BJ (cell line): ENCODE results near the gene CRKL. TPM values are rescaled to one million over a fixed set of nuclear protein-coding genes. Genes with fewer than 3 reads are reported as not detected.

Source experiments
- CTCF ChIA-PET: fragments of 350-600 bp; formaldehyde crosslinking; extraction: SDS; loops from one replicate; lab custom pipeline; 2021; ENCODE audit warnings: antibody characterized with exemption, inconsistent platforms; lab: Yijun Ruan, JAX
- POLR2A ChIA-PET: fragments of 300-600 bp; sonication (Branson Sonifier 250); formaldehyde crosslinking; extraction: SDS; loops from one replicate; lab custom pipeline; 2021; ENCODE audit warnings: antibody characterized with exemption; lab: Charles Lee
- DNase-seq: peaks from one replicate; pipeline ENCODE4 v3.0.0-alpha.2; 2011; ENCODE audit warnings: low read depth
- H3K27me3 ChIP-seq: 2 replicates; pipeline ENCODE4 v1.6.0; 2011; ENCODE audit warnings: low read length; ENCODE audit not compliant: control insufficient read depth, insufficient read depth
- H3K36me3 ChIP-seq: 2 replicates; pipeline ENCODE4 v1.5.1; 2011; ENCODE audit warnings: low read length; ENCODE audit not compliant: control insufficient read depth, insufficient read depth
- H3K4me3 ChIP-seq: 2 replicates; pipeline ENCODE4 v1.5.1; 2011; ENCODE audit warnings: low read depth, mild to moderate bottlenecking, control low read depth, low read length
- CTCF ChIP-seq: IDR thresholded peaks from 2 replicates; pipeline ENCODE4 v1.5.1; 2011; ENCODE audit warnings: low read depth, mild to moderate bottlenecking, control low read depth, inconsistent platforms, low read length, moderate library complexity; ENCODE audit not compliant: insufficient read depth
- polyA plus RNA-seq: library from polyadenylated mRNA; depleted of rRNA; stranded (reverse); fragments of >200 nt; gene quantifications from 2 replicates; pipeline ENCODE4 v1.2.3, GENCODE V29; 2011

The CRKL gene
- polyA plus RNA-seq, 1 experiment: 14.7 TPM

- CTCF ChIA-PET: interaction anchor here (3.2 kb wide), 1 partner anchor 10 kb away, joined by 21 read pairs; no protein-coding TSS in a partner anchor
- Histone ChIP-seq H3K27me3 (no peaks in the 10 kb centered on the region), H3K4me3 (no peak overlapping the region), H3K36me3 (peaks cover 3% of the 10 kb centered on the region; the same call in 1 of the 2 replicates)
- POLR2A ChIA-PET: no interaction called here
- no peak for TF ChIP-seq CTCF
- DNase-seq: no peak
Observed at GRCh38 chr22:20875296-20875695, 41.9 kb upstream of the CRKL start.

- Histone ChIP-seq H3K27me3 (no peaks in the 10 kb centered on the region), H3K4me3 (no peak overlapping the region), H3K36me3 (peaks cover 5% of the 10 kb centered on the region; the same call in 1 of the 2 replicates)
- DNase-seq: no peak
- POLR2A ChIA-PET: no interaction called here
- TF ChIP-seq CTCF: no peak
- CTCF ChIA-PET: no interaction called here
Observed at GRCh38 chr22:20877715-20878114, 39.5 kb upstream of the CRKL start.

GRCh38 chr22:20881231-20881630 lies 36.0 kb upstream of the CRKL start:
- Histone ChIP-seq H3K4me3 (no peak overlapping the region), H3K36me3 (peaks cover 6% of the 10 kb centered on the region), H3K27me3 (no peaks in the 10 kb centered on the region)
- TF ChIP-seq CTCF: no peak
- ChIA-PET POLR2A (no interaction called here), CTCF (interaction anchor here (1.1 to 1.4 kb wide), 3 partner anchors 13 to 36 kb away, joined by 3 to 4 read pairs (median 3); partner anchors contain the start of gene CRKL)
- DNase-seq: no peak

GRCh38 chr22:20881869-20882815 lies 35.1 kb upstream of the CRKL start:
- peaks cover 6% of the 10 kb centered on the region for H3K36me3 ChIP-seq
- CTCF ChIA-PET: interaction anchor here (1.1 to 1.2 kb wide), 2 partner anchors 13 to 35 kb away, joined by 3 to 4 read pairs; partner anchors contain the start of gene CRKL
- no peaks in the 10 kb centered on the region for H3K27me3 ChIP-seq
- POLR2A ChIA-PET: no interaction called here
- no peak overlapping the region for H3K4me3 ChIP-seq
- TF ChIP-seq CTCF: no peak
- DNase-seq: no peak

- H3K4me3 ChIP-seq: no peak overlapping the region
- ChIA-PET POLR2A (no interaction called here), CTCF (no interaction called here)
- DNase-seq: no peak
- no peak for TF ChIP-seq CTCF
- no peaks in the 10 kb centered on the region for H3K27me3 ChIP-seq
- H3K36me3 ChIP-seq: peaks cover 8% of the 10 kb centered on the region
Observed at GRCh38 chr22:20882855-20883254, 34.4 kb upstream of the CRKL start.
